ENCODE results near the gene RALGAPA2.

RALGAPA2 gene

GRCh38 chr20:20712474-20713243, at the start of gene RALGAPA2:
Gene RALGAPA2 (minus strand): TSS chr20:20712644. CDS start chr20:20712480, 164 bp downstream.
- peak; percentile 100 for DNase-seq

GRCh38 chr20:20761301-20761700, 48.9 kb upstream of the RALGAPA2 start:
- DNase-seq = peak; percentile 13

DNA sequence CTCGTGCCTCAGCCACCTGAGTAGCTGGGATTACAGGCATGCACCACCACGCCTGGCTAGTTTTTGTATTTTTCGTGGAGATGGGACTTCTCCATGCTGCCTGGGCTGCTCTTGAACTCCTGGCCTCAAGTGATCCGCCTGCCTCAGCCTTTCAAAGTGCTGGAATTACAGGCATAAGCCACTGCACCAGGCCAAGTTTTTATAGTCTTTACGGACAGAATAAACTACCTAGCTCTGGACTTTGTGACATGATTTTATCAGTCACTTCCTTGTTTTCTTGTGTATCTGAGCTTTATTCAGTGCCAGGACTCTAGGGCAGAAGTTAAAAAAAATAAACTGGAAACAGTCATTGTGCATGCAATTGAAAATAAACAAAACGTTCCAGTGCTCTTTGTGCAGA, 46.7 kb upstream of the RALGAPA2 start:
- DNase-seq = no peak

DNA sequence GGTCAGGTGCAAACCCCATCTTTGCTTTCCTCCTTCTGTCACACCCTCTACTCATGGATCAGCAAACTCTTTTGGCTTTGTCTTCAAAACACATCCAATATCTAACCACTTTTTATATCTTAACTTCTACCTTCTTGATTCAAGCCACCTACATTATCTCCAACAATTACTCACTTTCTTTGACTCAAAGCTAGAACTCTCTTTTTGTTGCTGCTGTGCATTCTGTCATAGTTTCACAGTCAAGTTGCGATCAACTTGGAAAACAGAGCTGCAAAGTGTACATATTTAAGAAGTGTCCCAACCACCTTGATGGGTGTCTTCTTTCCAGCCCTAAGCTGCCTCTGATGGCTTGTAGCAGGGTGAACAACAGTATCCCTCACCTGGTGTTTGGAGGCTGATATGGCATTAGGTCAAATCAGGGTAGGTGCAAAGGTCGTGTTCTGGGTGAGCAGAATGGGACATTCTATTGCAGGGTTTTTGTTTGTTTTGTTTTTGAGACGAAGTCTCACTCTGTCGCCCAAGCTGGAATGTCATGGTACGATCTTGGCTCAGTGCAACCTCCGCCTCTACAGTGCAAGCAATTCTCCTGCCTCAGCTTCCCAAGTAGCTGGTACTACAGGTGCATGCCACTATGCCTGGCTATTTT, 43.4 kb upstream of the RALGAPA2 start:
- no peak for DNase-seq

- no peak for DNase-seq
These were observed 42.8 kb upstream of the RALGAPA2 start for GRCh38 chr20:20755231-20755630.

- DNase-seq = no peak
These were observed 42.3 kb upstream of the RALGAPA2 start for GRCh38 chr20:20754714-20755113.

DNA sequence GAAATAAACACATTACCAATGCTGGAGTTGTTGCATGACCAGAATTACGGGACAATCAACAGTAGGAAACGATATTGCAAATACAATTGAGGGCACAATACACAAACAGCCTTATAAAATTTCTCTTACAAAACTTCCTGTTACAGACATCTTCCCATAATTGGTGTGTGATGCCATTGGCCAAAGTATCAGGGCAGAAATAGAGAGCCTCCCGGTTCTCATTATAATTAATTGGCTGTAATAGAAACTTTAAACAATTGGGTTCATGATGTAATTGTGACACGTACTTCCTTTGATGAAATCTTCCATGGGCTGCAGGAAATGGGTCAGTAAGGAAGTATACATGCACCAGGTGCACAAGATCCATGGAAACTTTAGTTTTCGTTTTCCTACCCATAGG, 40.3 kb upstream of the RALGAPA2 start:
- no peak for DNase-seq

DNA sequence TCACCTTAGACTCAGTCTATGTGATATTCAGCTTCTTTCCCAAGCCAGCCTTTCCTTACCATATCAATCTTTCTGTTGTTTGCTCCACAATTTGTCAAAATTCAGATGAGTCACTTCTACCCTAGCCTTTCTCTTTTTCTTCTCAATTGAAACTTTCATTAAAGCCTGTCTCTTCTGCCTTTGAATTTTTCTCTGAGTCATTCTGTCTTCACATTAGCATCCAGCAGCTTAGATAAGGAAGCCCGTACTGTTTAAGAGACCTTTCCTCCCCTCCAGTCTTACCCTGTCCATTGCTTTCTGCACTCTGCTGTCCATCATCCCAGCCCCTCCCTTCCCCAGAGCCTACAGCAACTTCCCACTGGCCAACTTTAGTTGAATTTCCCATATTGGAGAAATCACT, 34.9 kb upstream of the RALGAPA2 start:
- DNase-seq = no peak

DNA sequence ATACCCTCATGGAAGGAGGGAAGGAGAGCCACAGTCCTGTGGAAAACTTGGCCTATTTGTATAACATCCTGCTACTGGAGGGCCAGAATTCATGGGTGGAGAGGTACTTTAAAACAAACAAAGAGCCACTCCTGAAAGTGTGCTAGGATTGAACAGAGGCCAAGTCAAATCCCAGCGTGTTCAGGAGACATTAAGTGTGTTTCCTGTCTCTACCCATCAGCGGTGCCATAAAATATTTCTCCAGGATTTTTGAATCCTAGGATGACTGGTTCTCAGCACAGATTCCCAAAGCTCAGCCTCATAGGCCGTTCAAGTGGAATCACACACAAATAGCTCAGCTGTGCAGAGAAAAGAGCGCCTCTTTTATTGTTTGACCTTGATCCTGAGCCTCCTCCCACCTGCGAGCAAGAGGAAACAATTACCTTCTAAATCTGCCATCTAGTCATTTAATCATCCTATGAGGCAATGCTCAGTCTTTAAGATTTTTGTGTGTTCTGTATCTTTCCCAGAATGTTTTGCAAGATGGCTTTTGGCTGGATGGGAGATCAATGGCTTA, 31.8 kb upstream of the RALGAPA2 start:
- no peak for DNase-seq

- DNase-seq = peak; percentile 89
These were observed 31.2 kb upstream of the RALGAPA2 start for GRCh38 chr20:20743511-20744169.

DNA sequence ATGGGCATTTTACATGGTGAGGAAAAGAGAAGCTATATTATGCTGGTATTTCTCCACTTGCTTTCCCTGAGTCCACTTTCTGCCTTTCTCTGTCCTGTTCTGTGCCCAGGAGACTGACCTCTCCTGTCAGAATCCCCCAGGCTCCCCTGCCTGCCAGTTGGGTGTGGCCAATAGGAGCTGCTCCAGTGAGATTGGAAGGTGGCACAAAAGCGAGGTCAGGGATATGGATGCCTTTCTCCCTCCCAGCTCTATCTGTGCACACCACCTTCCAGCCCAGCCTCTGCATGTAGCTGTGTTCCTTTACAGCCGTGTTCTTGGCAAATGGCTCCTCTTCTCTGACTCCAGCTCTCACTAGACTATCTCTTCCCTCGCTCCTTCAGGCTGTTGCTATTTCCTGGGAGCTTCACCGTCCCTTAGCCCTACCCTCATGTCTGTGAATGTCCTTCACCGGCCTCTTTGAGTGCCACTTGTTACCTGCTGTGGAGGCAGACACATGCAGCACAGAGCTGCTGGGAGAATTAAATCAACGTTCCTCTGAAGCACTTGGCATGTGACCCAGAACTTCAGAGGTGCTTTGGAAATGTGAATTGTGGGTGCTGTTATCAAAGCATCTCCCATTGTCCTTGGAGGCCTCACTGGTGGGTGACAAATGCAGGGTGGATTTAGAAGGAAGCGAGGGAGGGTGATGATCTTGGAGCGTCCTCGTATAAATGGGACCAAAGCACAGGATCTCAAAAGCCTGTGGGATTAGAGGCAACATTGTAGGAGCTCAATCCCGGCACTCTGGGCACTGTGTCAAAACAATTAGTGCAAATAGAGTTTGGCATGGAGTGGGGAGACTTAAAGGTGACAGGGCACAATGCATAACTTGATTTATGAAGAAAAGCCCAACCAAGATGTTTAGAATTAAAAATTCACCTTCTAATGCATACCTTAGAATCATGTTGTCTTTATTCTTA, 28.9 kb upstream of the RALGAPA2 start:
- DNase-seq = peak; percentile 19

GRCh38 chr20:20740541-20740940, 28.1 kb upstream of the RALGAPA2 start:
- DNase-seq = no peak

DNA sequence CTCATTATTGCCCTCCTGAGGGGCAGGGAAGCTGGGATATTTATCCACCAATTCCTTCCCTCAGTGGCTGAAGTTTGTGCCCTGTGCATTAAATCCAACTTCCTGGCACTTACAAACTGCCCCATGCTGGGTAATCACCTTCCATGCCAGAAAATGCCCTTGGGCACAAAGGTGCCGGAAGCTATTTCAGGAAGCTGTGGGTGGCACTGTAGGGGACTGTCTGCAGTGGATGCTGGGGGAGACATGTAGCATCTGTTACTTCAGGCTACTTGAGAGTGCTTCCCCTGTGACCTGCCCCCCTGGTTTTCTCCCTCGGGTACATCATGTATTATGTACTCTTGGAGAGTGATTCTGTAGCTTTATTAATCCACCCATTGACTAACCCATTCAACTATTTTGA, 24.7 kb upstream of the RALGAPA2 start:
- DNase-seq = no peak

- DNase-seq = no peak
These were observed 23.9 kb upstream of the RALGAPA2 start for GRCh38 chr20:20736303-20736702.

GRCh38 chr20:20734475-20734948, 22.1 kb upstream of the RALGAPA2 start:
- DNase-seq = no peak

- no peak for DNase-seq
These were observed 21.5 kb upstream of the RALGAPA2 start for GRCh38 chr20:20733943-20734342.

DNA sequence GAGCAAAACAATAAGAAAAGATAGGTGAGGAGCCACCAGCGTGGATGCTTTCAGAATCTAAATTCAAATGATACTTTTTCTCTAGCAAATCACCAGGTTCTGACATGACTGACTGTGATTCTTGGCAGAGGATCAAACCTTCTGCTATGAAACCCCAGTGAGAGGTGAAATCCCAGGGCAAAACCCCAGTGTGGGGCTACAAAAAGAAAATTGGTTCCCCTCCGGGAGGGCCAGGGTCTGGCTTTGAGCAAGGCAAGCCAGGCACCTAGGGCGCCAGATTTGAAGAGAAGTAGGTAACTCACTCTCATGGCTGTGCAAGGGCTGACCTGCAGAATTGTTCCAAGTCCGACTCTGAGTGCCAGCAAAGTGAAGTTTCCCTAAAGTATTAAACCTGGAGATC, 20.2 kb upstream of the RALGAPA2 start:
- DNase-seq = no peak

DNA sequence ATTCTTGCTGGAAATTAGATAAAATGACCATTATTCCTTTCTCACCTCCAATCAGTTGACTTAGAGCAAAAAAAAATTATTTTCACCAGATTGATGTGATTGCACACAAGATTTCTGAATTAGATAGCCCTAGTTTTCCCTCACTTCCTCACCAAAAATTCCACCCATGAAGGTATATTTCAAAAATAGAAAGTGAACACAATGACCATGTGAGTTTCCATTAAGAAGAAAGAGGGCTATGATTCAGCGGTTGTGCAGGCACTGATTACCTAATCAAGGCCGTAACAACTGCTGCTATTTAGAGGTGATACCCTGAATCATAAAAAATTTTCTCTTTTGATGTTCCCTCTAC, 19.5 kb upstream of the RALGAPA2 start:
- DNase-seq = no peak

DNA sequence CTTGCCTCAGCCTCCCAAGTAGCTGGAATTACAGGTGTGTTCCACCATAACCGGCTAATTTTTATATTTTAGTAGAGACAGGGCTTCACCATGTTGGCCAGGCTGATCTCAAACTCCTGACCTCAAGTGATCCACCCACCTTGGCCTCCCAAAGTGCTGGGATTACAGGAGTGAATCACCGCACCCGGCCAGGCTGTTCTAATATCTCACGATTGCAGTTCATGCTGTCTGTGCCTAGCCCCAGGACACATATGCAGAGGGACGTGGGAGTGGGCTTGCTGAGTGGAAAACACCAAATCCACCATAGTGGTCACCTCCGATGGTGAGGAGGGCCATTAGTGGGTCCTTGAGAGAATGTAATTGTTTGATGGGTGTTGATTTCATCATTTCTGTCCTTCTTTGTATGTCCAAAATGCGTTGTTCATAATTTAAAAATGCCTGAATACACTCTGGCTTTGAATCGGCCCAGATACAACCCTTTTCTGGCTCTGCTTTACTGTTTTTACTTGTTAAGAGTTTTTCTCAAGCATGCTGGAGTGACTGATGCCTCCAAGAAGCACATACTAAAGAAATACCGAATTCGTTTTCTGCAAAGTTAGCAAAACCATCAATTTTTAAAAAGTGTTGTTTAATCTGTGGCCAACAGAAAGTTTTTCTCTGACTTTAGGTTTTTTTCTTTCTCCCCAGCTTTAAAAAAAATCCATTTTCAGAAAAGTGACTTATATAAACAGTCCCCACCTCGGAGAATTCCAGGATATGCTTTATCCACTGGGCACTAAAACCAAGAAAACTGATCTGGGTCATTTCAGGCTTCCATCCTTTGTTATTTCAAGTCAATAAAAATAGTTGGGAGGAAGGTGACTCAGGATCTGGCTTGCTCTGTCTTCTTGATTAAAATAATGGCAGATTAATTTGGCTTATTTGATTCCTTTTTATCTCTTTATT, 18.8 kb upstream of the RALGAPA2 start:
- DNase-seq = no peak

DNA sequence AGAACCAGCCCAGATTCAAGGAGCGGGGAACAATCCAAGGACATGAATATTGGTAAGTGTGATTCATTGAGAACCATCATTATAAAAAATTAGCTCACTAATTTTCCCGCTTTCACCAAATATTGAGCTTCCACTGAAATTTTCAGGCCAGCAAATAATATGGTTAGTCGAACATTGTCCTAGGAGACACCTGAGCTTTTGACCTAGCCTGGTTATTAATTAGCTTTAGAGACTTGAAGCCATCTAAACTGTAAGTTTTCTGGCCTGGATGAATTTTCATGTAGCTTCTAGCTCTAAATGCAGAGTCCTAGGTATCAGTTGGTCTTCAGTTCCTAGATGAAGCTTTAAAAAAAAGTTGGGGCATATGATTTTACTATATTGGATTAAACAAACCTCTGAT, 17.1 kb upstream of the RALGAPA2 start:
- no peak for DNase-seq

DNA sequence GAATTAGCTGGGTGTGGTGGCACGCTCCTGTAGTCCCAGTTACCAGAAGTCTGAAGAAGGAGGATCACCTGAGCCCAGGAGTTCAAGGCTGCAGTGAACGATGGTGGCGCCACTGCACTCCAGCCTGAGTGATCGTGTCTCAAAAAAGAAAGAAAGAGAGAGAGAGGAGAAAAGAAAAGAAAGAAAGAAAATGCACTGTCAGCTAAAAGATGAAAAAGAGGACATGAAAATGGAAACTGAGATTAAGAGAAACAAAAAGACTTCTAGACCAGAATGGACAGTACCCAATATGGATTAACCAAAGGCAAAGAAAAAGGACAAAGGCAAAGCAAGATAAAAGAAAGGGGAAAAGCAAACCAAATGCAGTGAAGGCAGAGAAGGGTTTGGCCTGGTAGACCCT, 9.0 kb upstream of the RALGAPA2 start:
- no peak for DNase-seq

All from retina (tissue), 1 donor.